IMR-90 (cell line): Measurements from ENCODE around the gene CYGB. TPM values are rescaled to one million over a fixed set of nuclear protein-coding genes. Genes with fewer than 3 reads are reported as not detected.

Experiments
- ATAC-seq: fragments of 200-7000 bp; cut with Tn5 transposase; 2 replicates; pipeline ENCODE4 v1.9.1; 2020; ENCODE audit warnings: low read depth, mild to moderate bottlenecking, moderate library complexity
- BruUV-seq: library from RNA; stranded (reverse); fragments of 400-500 nt; replicated peaks from 2 replicates; lab custom pipeline; 2021; lab: Mats Ljungman, UMichigan
- CTCF ChIA-PET: fragments of 300-600 bp; formaldehyde crosslinking; extraction: SDS; loops from one replicate; lab custom pipeline; 2021; ENCODE audit warnings: antibody characterized with exemption; lab: Yijun Ruan, JAX
- POLR2A ChIA-PET: fragments of 300-600 bp; sonication (Branson Sonifier 250); formaldehyde crosslinking; loops from one replicate; lab custom pipeline; 2022; ENCODE audit warnings: antibody characterized with exemption; ENCODE audit not compliant: unreplicated experiment; lab: Charles Lee
- DNase-seq: peaks from one replicate; pipeline ENCODE4 v3.0.0; 2013
- H2AFZ ChIP-seq: replicated peaks from 2 replicates; pipeline ENCODE3; 2013; ENCODE audit warnings: low read length, mild to moderate bottlenecking; ENCODE audit not compliant: poor library complexity
- H2AK5ac ChIP-seq: 2 replicates; pipeline ENCODE4 v1.6.1; 2013; ENCODE audit warnings: low read depth, low read length, inconsistent platforms
- H2AK9ac ChIP-seq: replicated peaks from 2 replicates; pipeline ENCODE3; 2013; ENCODE audit warnings: mild to moderate bottlenecking, low read depth, low read length, moderate library complexity; ENCODE audit not compliant: poor library complexity
- H2BK120ac ChIP-seq: 2 replicates; pipeline ENCODE4 v1.6.1; 2013; ENCODE audit warnings: low read depth, low read length, inconsistent platforms
- H2BK15ac ChIP-seq: 3 replicates; pipeline ENCODE4 v1.6.1; 2013; ENCODE audit warnings: low read depth, low read length, inconsistent platforms
- H2BK20ac ChIP-seq: 2 replicates; pipeline ENCODE4 v1.6.1; 2013; ENCODE audit warnings: low read depth, mild to moderate bottlenecking, inconsistent platforms, low read length, moderate library complexity
- H2BK5ac ChIP-seq: 2 replicates; pipeline ENCODE4 v1.6.1; 2013; ENCODE audit warnings: mild to moderate bottlenecking, low read depth, low read length, inconsistent platforms; ENCODE audit not compliant: poor library complexity, severe bottlenecking
- H3K14ac ChIP-seq: replicated peaks from 2 replicates; pipeline ENCODE4 v1.6.1; 2013; ENCODE audit warnings: low read depth, low read length, inconsistent platforms
- H3K18ac ChIP-seq: 2 replicates; pipeline ENCODE4 v1.6.1; 2013; ENCODE audit warnings: low read depth, low read length, control low read depth
- H3K23ac ChIP-seq: 2 replicates; pipeline ENCODE4 v1.6.1; 2013; ENCODE audit warnings: low read depth, low read length, inconsistent platforms
- H3K27ac ChIP-seq: 2 replicates; pipeline ENCODE4 v1.5.1; 2013; ENCODE audit warnings: mild to moderate bottlenecking, control low read depth, low read length; ENCODE audit not compliant: insufficient read depth
- H3K27me3 ChIP-seq: 2 replicates; pipeline ENCODE4 v1.6.1; 2013; ENCODE audit warnings: low read length; ENCODE audit not compliant: control insufficient read depth, insufficient read depth
- H3K36me3 ChIP-seq: 2 replicates; pipeline ENCODE4 v1.6.1; 2013; ENCODE audit warnings: low read length, mixed read lengths; ENCODE audit not compliant: control insufficient read depth, insufficient read depth
- H3K4ac ChIP-seq: 2 replicates; pipeline ENCODE4 v1.6.1; 2013; ENCODE audit warnings: low read depth, low read length, inconsistent platforms
- H3K4me1 ChIP-seq: 2 replicates; pipeline ENCODE4 v1.6.1; 2013; ENCODE audit warnings: low read length, mixed read lengths; ENCODE audit not compliant: control insufficient read depth, insufficient read depth
- H3K4me2 ChIP-seq: 2 replicates; pipeline ENCODE4 v1.6.1; 2013; ENCODE audit warnings: low read depth, mild to moderate bottlenecking, control low read depth, low read length, moderate library complexity
- H3K4me3 ChIP-seq: 2 replicates; pipeline ENCODE4 v1.5.1; 2013; ENCODE audit warnings: low read depth, mild to moderate bottlenecking, control low read depth, low read length, moderate library complexity; ENCODE audit not compliant: insufficient read depth
- H3K56ac ChIP-seq: 2 replicates; pipeline ENCODE4 v1.6.1; 2013; ENCODE audit warnings: low read length, inconsistent platforms; ENCODE audit not compliant: insufficient read depth; ENCODE audit errors: extremely low read depth
- H3K79me1 ChIP-seq, 2 experiments: 2 replicates each; pipeline ENCODE4 v1.6.1; 2013; ENCODE audit warnings: low read length in 2 of 2, inconsistent platforms in 1 of 2, low read depth in 1 of 2
- H3K9ac ChIP-seq: 2 replicates; pipeline ENCODE4 v1.6.1; 2013; ENCODE audit warnings: low read depth, low read length, control low read depth
- H3K9me1 ChIP-seq: 2 replicates; pipeline ENCODE4 v1.6.1; 2013; ENCODE audit warnings: low read length, inconsistent platforms; ENCODE audit not compliant: insufficient read depth
- H3K9me3 ChIP-seq: 2 replicates; pipeline ENCODE4 v1.6.1; 2013; ENCODE audit warnings: low read length; ENCODE audit not compliant: control insufficient read depth, insufficient read depth
- H4K20me1 ChIP-seq: 2 replicates; pipeline ENCODE4 v1.6.1; 2013; ENCODE audit warnings: low read length, inconsistent platforms; ENCODE audit not compliant: insufficient read depth
- H4K5ac ChIP-seq: 2 replicates; pipeline ENCODE4 v1.6.1; 2013; ENCODE audit warnings: mild to moderate bottlenecking, low read depth, low read length, control low read depth
- H4K8ac ChIP-seq, 2 experiments: 2 replicates each; pipeline ENCODE4 v1.6.1; 2013; ENCODE audit warnings: low read depth in 2 of 2, low read length in 2 of 2, control low read depth in 1 of 2, inconsistent platforms in 1 of 2
- H4K91ac ChIP-seq: 2 replicates; pipeline ENCODE4 v1.6.1; 2013; ENCODE audit warnings: low read depth, low read length, inconsistent platforms; ENCODE audit not compliant: insufficient read depth
- BHLHE40 ChIP-seq: fragments of 150-350 bp; IDR thresholded peaks from 2 replicates; pipeline ENCODE4 v1.6.1; 2016; ENCODE audit warnings: mild to moderate bottlenecking, low read depth, low read length
- CEBPB ChIP-seq: IDR thresholded peaks from 2 replicates; pipeline ENCODE4 v1.6.1; 2012; ENCODE audit warnings: low read depth, low read length, improper control_type of control experiment
- MAFK ChIP-seq: IDR thresholded peaks from 2 replicates; pipeline ENCODE4 v1.6.1; 2012; ENCODE audit warnings: low read depth, low read length, improper control_type of control experiment
- MXI1 ChIP-seq: IDR thresholded peaks from 2 replicates; pipeline ENCODE4 v1.6.1; 2012; ENCODE audit warnings: low read depth, mild to moderate bottlenecking, low read length, moderate library complexity, borderline replicate concordance
- NFE2L2 ChIP-seq: fragments of 150-350 bp; IDR thresholded peaks from 2 replicates; pipeline ENCODE4 v1.6.1; 2016; ENCODE audit warnings: low read depth, mild to moderate bottlenecking, low read length
- POLR2A ChIP-seq: IDR thresholded peaks from 2 replicates; pipeline ENCODE4 v1.6.1; 2012; ENCODE audit warnings: mild to moderate bottlenecking, low read depth, low read length
- RAD21 ChIP-seq: IDR thresholded peaks from 2 replicates; pipeline ENCODE4 v1.6.1; 2012; ENCODE audit warnings: low read length, improper control_type of control experiment
- RCOR1 ChIP-seq: IDR thresholded peaks from 2 replicates; pipeline ENCODE4 v1.6.1; 2012; ENCODE audit warnings: mild to moderate bottlenecking, low read length, improper control_type of control experiment; ENCODE audit not compliant: insufficient replicate concordance
- RFX5 ChIP-seq: IDR thresholded peaks from 2 replicates; pipeline ENCODE4 v1.8.0; 2012; ENCODE audit warnings: low read depth, mild to moderate bottlenecking, low read length, moderate library complexity
- SMC3 ChIP-seq: fragments of 150-350 bp; IDR thresholded peaks from 2 replicates; pipeline ENCODE4 v1.6.1; 2016; ENCODE audit warnings: low read depth, mild to moderate bottlenecking, antibody characterized with exemption, low read length, moderate library complexity
- WGBS, 2 experiments: methylation state at CpG; one replicate each; pipeline versions ENCODE4 v1.1.5 to v1.1.7; 2013; ENCODE audit warnings: missing lambda C conversion rate in 2 of 2; ENCODE audit not compliant: insufficient read length in 1 of 2; ENCODE audit errors: extremely low coverage in 2 of 2; 5-methylcytosine and 5-hydroxymethylcytosine counted together
- dilution Hi-C: fragments of 300-500 bp; cut with HindIII; formaldehyde crosslinking; loops from one replicate; pipeline ENCODE4 v1.14.3; 2018; ENCODE audit warnings: low sequenced_read_pairs; ENCODE audit not compliant: unreplicated experiment
- in situ Hi-C: fragments of 300-500 bp; cut with MboI; formaldehyde crosslinking; loops from 3 replicates; pipeline ENCODE4 v1.14.3; 2019; ENCODE audit warnings: low sequenced_read_pairs, inconsistent platforms, mixed read lengths
- intact Hi-C: fragments of 100-400 bp; cut with micrococcal nuclease; formaldehyde crosslinking; loops from 2 replicates; pipeline ENCODE4 v1.10.0; 2022
- polyA plus RNA-seq, 3 experiments: library from polyadenylated mRNA; depleted of rRNA; stranded (reverse); fragments of >200 nt; gene quantifications; 2 replicates each; pipeline ENCODE4 v1.2.3, GENCODE V29; 2012; ENCODE audit warnings: low replicate concordance in 1 of 3
- total RNA-seq: library from RNA; depleted of rRNA; stranded (reverse); fragments of >200 nt; gene quantifications from 2 replicates; pipeline ENCODE4 v1.2.3, GENCODE V29; 2012
- TF ChIP-seq, protein P1 (sequence below): conservative IDR thresholded peaks from 2 replicates; pipeline ENCODE4 v1.5.1; 2012; ENCODE audit warnings: mild to moderate bottlenecking, low read depth, low read length, improper control_type of control experiment
- TF ChIP-seq, protein P2 (sequence below): fragments of 150-350 bp; IDR thresholded peaks from 2 replicates; pipeline ENCODE4 v1.6.1; 2016; ENCODE audit warnings: low read depth, mild to moderate bottlenecking, low read length, moderate library complexity, borderline replicate concordance

CYGB gene
- total and polyA plus RNA-seq, 2 of the 4 experiments (the other 2 are of a cell fraction): 1.3 to 2.9 TPM

DNA sequence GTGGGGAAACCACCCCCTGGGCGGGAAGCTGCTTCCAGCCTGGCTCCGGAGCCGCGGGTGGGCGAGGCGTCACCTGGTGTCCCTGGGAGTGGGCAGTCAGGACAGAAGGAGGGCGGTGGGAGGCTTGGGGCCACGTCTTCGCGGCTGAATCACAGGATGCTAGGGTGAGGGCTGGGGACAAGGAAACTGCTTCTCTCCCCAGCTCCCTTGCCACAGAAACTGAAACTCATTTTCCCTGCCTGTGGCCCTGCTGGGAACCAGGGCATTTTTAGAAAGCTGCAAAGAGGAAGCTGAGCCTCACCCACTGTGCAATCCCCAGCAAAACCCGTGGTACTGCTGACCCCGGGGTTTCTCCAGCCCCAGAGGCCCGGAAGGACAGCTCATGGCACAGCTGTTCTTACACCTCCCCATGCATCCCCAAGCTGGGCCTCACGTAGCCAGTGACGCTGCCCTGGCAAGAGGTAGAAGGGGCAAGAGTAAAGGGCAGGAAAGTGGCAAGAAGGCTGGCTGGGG, 44.5 kb downstream of the CYGB start (continued):
- no peak for TF ChIP-seq RFX5

DNA sequence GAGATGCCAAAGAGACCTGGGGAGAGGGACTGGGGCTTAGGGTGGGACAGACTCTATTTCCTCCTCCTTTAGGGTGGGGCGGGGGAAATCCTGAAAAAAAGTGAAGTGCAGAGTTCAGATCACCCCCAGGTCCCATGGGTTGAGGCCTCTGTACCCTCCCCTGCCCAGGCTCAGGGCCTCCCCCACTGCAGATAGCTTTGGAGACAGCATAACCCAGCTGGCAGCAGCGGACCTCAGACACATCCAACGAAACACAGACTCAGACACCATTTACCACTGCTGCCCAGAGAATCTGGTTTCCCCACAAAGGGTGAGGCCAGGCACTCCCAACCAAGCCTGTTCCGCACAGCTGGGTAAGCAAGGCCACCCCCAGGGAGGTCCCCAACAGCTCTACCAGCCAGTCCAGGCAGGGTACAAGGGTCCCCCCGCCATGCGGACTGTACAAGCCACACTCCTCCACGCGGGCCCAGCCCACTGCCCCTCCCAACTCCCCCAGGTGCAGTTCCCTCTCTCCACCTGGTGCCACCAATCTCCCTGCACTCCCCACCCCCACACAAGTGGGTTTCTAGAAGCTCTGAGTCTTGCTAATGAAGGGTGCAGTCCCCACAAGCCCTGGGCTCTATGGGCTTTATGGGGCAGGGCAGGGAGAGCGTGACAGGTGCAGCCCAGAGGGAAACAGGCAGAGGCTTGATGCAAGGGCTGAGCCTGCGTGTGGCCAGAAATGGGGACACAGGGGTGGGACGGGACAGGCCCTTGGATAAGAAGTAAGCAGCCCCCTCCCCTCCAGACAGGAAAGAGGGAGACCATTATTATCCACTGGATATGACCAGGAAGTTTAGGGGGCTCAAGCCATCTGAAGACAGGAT, 45.2 kb downstream of the CYGB start:
- ChIA-PET POLR2A (no interaction called here), CTCF (interaction anchor here (1.0 kb wide), 1 partner anchor 31 kb away, joined by 3 read pairs; no protein-coding TSS in a partner anchor)
- intact Hi-C loops: no loop called here
- H3K18ac ChIP-seq: peak overlapping the region; percentile 35
- H3K4me2 ChIP-seq: peak overlapping the region; percentile 26; the same call in 1 of the 2 replicates
- H3K79me1 ChIP-seq: peaks cover 0 to 7% of the 10 kb centered on the region in 2 experiments; a peak in 3 of 4 replicates
- H2AK9ac ChIP-seq: peak overlapping the region; percentile 90
- dilution Hi-C loops: no loop called here
- H2BK120ac ChIP-seq: peak overlapping the region; percentile 79; the same call in 1 of the 2 replicates
- no TSS peak for BruUV-seq
- peak overlapping the region; percentile 70 for H3K27ac ChIP-seq
- no peaks in the 10 kb centered on the region for H3K36me3 ChIP-seq
- no peak overlapping the region for H3K9ac ChIP-seq
- H2AK5ac ChIP-seq: peak overlapping the region; percentile 87
- H2BK15ac ChIP-seq: 0 out of 3 replicates have a peak overlapping the region, but pooled peaks have one; percentile 61
- no peaks in the 10 kb centered on the region for H3K27me3 ChIP-seq
- peak overlapping the region; percentile 86 for H4K91ac ChIP-seq
- 0 out of 2 replicates have a peak overlapping the region, but pooled peaks have one; percentile 74 for H3K23ac ChIP-seq
- peak overlapping the region; percentile 91 for H3K14ac ChIP-seq
- peak overlapping the region; percentile 74 to 93; a peak in 3 of 4 replicates for H4K8ac ChIP-seq
- no peaks in the 10 kb centered on the region for H4K20me1 ChIP-seq
- H3K9me3 ChIP-seq: no peaks in the 10 kb centered on the region
- WGBS, 2 experiments: 100% methylated on average over 1 of the region's 11 CpGs; no CpG with 5 or more reads in 1 of the 2 experiments
- H3K4me1 ChIP-seq: peaks cover 15% of the 10 kb centered on the region
- H2AFZ ChIP-seq: peak overlapping the region; percentile 87
- DNase-seq: no peak
- peak overlapping the region; percentile 70 for H4K5ac ChIP-seq
- in situ Hi-C loops: no loop called here
- peak overlapping the region; percentile 75 for H3K4ac ChIP-seq
- H3K56ac ChIP-seq: no peak overlapping the region
- ATAC-seq: no peak
- H2BK5ac ChIP-seq: peak overlapping the region; percentile 78
- H3K9me1 ChIP-seq: peaks cover 1% of the 10 kb centered on the region; the same call in 1 of the 2 replicates
- H2BK20ac ChIP-seq: peak overlapping the region; percentile 20; the same call in 1 of the 2 replicates
- H3K4me3 ChIP-seq: no peak overlapping the region
- TF ChIP-seq MAFK (no peak), NFE2L2 (no peak), BHLHE40 (no peak), SMC3 (no peak), MXI1 (no peak), CEBPB (no peak), POLR2A (no peak), RAD21 (no peak), RCOR1 (no peak), RFX5 (no peak)
- TF ChIP-seq, protein P1, sequence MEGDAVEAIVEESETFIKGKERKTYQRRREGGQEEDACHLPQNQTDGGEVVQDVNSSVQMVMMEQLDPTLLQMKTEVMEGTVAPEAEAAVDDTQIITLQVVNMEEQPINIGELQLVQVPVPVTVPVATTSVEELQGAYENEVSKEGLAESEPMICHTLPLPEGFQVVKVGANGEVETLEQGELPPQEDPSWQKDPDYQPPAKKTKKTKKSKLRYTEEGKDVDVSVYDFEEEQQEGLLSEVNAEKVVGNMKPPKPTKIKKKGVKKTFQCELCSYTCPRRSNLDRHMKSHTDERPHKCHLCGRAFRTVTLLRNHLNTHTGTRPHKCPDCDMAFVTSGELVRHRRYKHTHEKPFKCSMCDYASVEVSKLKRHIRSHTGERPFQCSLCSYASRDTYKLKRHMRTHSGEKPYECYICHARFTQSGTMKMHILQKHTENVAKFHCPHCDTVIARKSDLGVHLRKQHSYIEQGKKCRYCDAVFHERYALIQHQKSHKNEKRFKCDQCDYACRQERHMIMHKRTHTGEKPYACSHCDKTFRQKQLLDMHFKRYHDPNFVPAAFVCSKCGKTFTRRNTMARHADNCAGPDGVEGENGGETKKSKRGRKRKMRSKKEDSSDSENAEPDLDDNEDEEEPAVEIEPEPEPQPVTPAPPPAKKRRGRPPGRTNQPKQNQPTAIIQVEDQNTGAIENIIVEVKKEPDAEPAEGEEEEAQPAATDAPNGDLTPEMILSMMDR: no peak
- TF ChIP-seq, protein P2, sequence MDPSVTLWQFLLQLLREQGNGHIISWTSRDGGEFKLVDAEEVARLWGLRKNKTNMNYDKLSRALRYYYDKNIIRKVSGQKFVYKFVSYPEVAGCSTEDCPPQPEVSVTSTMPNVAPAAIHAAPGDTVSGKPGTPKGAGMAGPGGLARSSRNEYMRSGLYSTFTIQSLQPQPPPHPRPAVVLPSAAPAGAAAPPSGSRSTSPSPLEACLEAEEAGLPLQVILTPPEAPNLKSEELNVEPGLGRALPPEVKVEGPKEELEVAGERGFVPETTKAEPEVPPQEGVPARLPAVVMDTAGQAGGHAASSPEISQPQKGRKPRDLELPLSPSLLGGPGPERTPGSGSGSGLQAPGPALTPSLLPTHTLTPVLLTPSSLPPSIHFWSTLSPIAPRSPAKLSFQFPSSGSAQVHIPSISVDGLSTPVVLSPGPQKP: no peak
